MM.1S (cell line): ENCODE measurements around the gene PDE6B.

Experiments
- DNase-seq: peaks from one replicate; pipeline ENCODE4 v3.0.0-alpha.2; 2015
- H2AFZ ChIP-seq: fragments of 300-600 bp; sonication (generic); 2 replicates; pipeline ENCODE4 v1.6.0; 2016; ENCODE audit warnings: antibody characterized with exemption, low read length
- H3F3A ChIP-seq: fragments of 300-600 bp; sonication (generic); 2 replicates; pipeline ENCODE4 v1.6.1; 2016; ENCODE audit warnings: mild to moderate bottlenecking, antibody characterized with exemption, low read length, moderate library complexity, mixed read lengths; ENCODE audit not compliant: insufficient read depth
- H3K27ac ChIP-seq: fragments of 300-600 bp; sonication (generic); 2 replicates; pipeline ENCODE4 v1.5.1; 2016; ENCODE audit warnings: mild to moderate bottlenecking, low read length
- H3K27me3 ChIP-seq: fragments of 300-600 bp; sonication (generic); replicated peaks from 2 replicates; pipeline ENCODE4 v1.6.0; 2016; ENCODE audit warnings: low read length; ENCODE audit not compliant: insufficient read depth
- H3K36me3 ChIP-seq: fragments of 300-600 bp; sonication (generic); replicated peaks from 2 replicates; pipeline ENCODE4 v1.6.1; 2016; ENCODE audit warnings: mild to moderate bottlenecking, low read length, mixed read lengths; ENCODE audit not compliant: insufficient read depth
- H3K4me1 ChIP-seq: fragments of 300-600 bp; sonication (generic); 2 replicates; pipeline ENCODE4 v1.6.1; 2016; ENCODE audit warnings: low read length, mixed read lengths
- H3K4me2 ChIP-seq: fragments of 300-600 bp; sonication (generic); 2 replicates; pipeline ENCODE4 v1.6.0; 2016; ENCODE audit warnings: low read depth, low read length
- H3K4me3 ChIP-seq: fragments of 300-600 bp; sonication (generic); 2 replicates; pipeline ENCODE4 v1.5.1; 2016; ENCODE audit warnings: low read length, mixed read lengths
- H3K79me2 ChIP-seq: fragments of 300-600 bp; sonication (generic); 2 replicates; pipeline ENCODE4 v1.6.1; 2016; ENCODE audit warnings: mixed run types, low read length, mixed read lengths
- H3K9ac ChIP-seq: fragments of 300-600 bp; sonication (generic); 2 replicates; pipeline ENCODE4 v1.6.1; 2016; ENCODE audit warnings: low read length, mixed read lengths
- H3K9me2 ChIP-seq: fragments of 300-600 bp; sonication (generic); replicated peaks from 2 replicates; pipeline ENCODE4 v1.6.1; 2016; ENCODE audit warnings: mild to moderate bottlenecking, low read length, mixed read lengths; ENCODE audit not compliant: insufficient read depth
- H3K9me3 ChIP-seq: fragments of 300-600 bp; sonication (generic); replicated peaks from 2 replicates; pipeline ENCODE4 v1.6.1; 2016; ENCODE audit warnings: mild to moderate bottlenecking, low read length, mixed read lengths; ENCODE audit not compliant: insufficient read depth
- H4K20me1 ChIP-seq: fragments of 300-600 bp; sonication (generic); 2 replicates; pipeline ENCODE4 v1.6.1; 2016; ENCODE audit warnings: mild to moderate bottlenecking, low read length, moderate library complexity, mixed read lengths; ENCODE audit not compliant: insufficient read depth
- EZH2 ChIP-seq: fragments of 300-600 bp; sonication (generic); optimal IDR thresholded peaks from 2 replicates; pipeline ENCODE3; 2017; ENCODE audit warnings: low read depth, mild to moderate bottlenecking, antibody characterized with exemption, low read length, mixed read lengths
- EZH2phosphoT487 ChIP-seq: fragments of 300-600 bp; sonication (generic); IDR thresholded peaks from 2 replicates; pipeline ENCODE4 v1.6.1; 2018; ENCODE audit warnings: antibody characterized with exemption, low read length
- TF ChIP-seq, protein P1 (sequence below): fragments of 300-600 bp; sonication (generic); IDR thresholded peaks from 2 replicates; pipeline ENCODE4 v1.5.1; 2016; ENCODE audit warnings: antibody characterized with exemption, low read length, mixed read lengths

Gene PDE6B

DNA sequence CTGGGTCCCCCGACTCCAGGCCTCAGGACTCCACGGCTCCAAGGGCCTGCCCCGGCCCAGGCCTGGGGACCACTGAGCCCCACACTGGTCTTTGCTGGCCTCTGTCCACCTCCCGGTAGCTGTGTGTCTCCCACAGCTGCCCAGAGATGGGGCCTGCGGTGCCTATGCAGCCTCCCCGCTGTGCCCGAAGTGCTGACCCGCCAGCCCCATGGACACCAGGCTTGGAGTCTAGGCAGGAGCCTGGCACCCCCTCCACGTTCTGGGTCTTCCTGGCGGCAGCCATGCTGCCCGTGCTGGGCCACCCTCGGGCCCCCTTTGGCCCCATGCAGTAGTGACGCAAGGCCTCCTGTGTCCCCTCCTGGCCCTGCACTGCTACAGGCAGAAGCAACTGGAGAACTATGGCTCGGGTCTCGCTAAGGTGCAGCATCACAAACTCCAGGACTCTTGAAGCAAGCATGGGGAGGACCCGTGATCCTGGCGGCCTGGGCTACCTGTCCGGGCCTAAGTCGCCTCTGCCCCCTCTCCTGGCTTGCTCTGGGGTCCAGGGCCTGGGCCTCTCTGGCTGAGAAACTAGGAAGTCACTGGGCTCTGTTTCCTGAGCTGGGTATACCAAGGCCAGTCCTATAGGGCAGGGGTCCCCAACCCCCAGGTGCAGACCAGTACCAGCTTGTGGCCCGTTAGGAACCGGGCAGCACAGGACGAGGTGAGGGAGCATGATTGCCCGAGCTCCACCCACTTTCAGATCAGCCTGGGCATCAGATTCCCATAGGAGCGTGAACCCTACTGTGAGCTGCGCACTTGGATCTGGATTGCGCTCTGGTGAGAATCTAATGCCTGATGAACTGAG, 49.9 kb downstream of the PDE6B start:
- H3K36me3 ChIP-seq, result no peaks in the 10 kb centered on the region
- H3K4me1 ChIP-seq, result no peaks in the 10 kb centered on the region
- no peaks in the 10 kb centered on the region for H3F3A ChIP-seq
- no peak overlapping the region for H3K9ac ChIP-seq
- no peak overlapping the region for H3K27ac ChIP-seq
- H3K79me2 ChIP-seq, result no peaks in the 10 kb centered on the region
- H4K20me1 ChIP-seq, result no peaks in the 10 kb centered on the region
- H3K4me2 ChIP-seq, result peak overlapping the region; percentile 81; the same call in 1 of the 2 replicates
- H3K9me2 ChIP-seq, result no peaks in the 10 kb centered on the region
- TF ChIP-seq EZH2phosphoT487 (no peak), EZH2 (no peak)
- TF ChIP-seq, protein P1, sequence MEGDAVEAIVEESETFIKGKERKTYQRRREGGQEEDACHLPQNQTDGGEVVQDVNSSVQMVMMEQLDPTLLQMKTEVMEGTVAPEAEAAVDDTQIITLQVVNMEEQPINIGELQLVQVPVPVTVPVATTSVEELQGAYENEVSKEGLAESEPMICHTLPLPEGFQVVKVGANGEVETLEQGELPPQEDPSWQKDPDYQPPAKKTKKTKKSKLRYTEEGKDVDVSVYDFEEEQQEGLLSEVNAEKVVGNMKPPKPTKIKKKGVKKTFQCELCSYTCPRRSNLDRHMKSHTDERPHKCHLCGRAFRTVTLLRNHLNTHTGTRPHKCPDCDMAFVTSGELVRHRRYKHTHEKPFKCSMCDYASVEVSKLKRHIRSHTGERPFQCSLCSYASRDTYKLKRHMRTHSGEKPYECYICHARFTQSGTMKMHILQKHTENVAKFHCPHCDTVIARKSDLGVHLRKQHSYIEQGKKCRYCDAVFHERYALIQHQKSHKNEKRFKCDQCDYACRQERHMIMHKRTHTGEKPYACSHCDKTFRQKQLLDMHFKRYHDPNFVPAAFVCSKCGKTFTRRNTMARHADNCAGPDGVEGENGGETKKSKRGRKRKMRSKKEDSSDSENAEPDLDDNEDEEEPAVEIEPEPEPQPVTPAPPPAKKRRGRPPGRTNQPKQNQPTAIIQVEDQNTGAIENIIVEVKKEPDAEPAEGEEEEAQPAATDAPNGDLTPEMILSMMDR, result no peak
- DNase-seq, result no peak
- H3K9me3 ChIP-seq, result no peaks in the 10 kb centered on the region
- peak overlapping the region; percentile 79 for H2AFZ ChIP-seq
- H3K4me3 ChIP-seq, result peak overlapping the region; percentile 70
- H3K27me3 ChIP-seq, result no peaks in the 10 kb centered on the region

DNA sequence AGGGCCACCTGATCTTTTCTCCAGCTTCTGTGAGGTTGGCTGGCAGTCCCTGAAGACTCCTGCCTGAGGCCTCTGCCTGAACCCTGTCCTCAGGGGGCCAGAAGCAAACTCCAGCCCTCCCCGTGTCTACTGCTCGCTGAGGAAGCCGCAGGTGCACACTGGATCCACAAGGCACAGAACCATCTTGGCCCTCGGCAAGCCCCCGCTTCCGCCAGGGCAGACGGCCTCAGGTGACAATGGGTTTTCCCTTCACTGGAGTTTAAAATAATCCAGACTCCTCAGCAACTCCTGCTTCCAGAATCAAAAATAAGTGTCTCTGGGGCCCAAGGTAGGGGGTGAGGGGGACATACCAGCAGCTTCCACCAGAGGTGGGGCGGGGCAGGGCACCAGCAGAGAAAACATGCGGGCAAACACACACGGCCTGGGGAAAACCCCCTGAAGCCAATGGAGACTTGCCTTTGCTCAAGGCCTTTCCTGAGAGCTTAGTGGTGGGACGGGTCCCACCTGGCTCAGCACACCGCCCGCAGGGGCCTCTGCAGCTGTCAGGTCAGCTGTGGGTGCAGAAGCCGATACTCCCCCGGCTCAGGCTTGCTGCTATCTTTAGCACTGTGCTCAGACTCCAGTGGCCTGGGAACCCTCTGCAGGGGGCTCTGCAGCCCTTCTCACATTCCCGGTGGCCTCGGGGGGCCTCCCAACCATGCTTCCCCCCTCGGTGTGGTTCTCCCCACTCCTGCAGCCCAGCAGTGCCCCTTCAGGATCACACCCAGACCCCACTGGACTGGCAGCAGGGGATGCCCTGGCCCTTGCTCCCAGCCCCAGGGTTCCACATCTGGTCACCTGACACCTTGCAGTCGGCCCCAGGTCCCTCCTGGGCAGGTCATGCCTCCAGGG, 50.9 kb downstream of the PDE6B start:
- no peak for TF ChIP-seq EZH2
- no peak for TF ChIP-seq EZH2phosphoT487
- TF ChIP-seq, protein P1, result no peak
- H3K4me1 ChIP-seq, result no peaks in the 10 kb centered on the region
- H3K9me3 ChIP-seq, result no peaks in the 10 kb centered on the region

DNA sequence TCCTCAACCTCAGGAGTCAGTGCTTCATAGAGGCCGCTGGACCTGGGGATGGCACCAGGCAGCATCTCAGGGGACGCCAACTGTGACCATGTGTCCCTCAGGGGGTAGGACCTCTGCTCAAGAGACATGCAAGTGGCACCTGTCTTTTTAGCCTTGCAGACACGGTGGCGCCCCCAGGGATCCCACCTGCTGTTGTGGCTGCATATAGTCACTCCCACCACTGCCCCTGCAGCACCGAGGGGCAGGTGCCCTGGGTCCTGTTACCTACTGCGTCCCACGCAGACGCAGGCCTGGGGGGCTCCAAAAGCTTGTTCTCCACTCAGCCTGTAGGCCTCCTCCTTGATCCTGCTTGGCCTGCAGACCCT, 51.5 kb downstream of the PDE6B start:
- no peak overlapping the region for H3K4me2 ChIP-seq

More for the DNA sequence above, 50.9 kb downstream of the PDE6B start:
- Histone ChIP-seq H4K20me1 (no peaks in the 10 kb centered on the region), H3K79me2 (no peaks in the 10 kb centered on the region), H3K9ac (no peak overlapping the region), H3K36me3 (no peaks in the 10 kb centered on the region), H3K9me2 (no peaks in the 10 kb centered on the region), H3K4me2 (no peak overlapping the region), H3K4me3 (no peak overlapping the region), H3K27me3 (no peaks in the 10 kb centered on the region), H2AFZ (no peak overlapping the region), H3F3A (no peaks in the 10 kb centered on the region), H3K27ac (no peak overlapping the region)
- no peak for DNase-seq

More for the DNA sequence above, 51.5 kb downstream of the PDE6B start:
- Histone ChIP-seq H3K9ac (no peak overlapping the region), H3K9me3 (no peaks in the 10 kb centered on the region), H3K27me3 (no peaks in the 10 kb centered on the region), H2AFZ (no peak overlapping the region), H3K27ac (no peak overlapping the region), H3K36me3 (no peaks in the 10 kb centered on the region), H3K4me1 (no peaks in the 10 kb centered on the region), H3K79me2 (no peaks in the 10 kb centered on the region), H3F3A (no peaks in the 10 kb centered on the region), H3K9me2 (no peaks in the 10 kb centered on the region), H3K4me3 (no peak overlapping the region), H4K20me1 (no peaks in the 10 kb centered on the region)
- TF ChIP-seq EZH2, result no peak
- TF ChIP-seq, protein P1, result no peak
- no peak for TF ChIP-seq EZH2phosphoT487
- DNase-seq, result no peak
